RWPE2 (cell line): ENCODE data around the gene ABCB7.
"Not testable (repeated sequence)": the region's sequence is repeated elsewhere in the genome, so short reads cannot be mapped to it uniquely, and the experiment has no call there.

Experiments
- ATAC-seq: fragments of 200-7000 bp; cut with Tn5 transposase; 3 replicates; pipeline ENCODE4 v1.9.1; 2021; ENCODE audit warnings: low read depth
- DNase-seq: peaks from one replicate; pipeline ENCODE4 v3.0.0-alpha.2; 2020; ENCODE audit warnings: low spot score
- H3K27ac ChIP-seq: fragments of 450-650 bp; 2 replicates; pipeline ENCODE4 v1.5.1; 2017; ENCODE audit warnings: mild to moderate bottlenecking; ENCODE audit not compliant: poor library complexity, severe bottlenecking
- H3K27me3 ChIP-seq: fragments of 250-450 bp; sonication (Bioruptor Pico); 2 replicates; pipeline ENCODE4 v1.5.1; 2021; ENCODE audit warnings: mild to moderate bottlenecking, moderate library complexity; ENCODE audit not compliant: insufficient read depth, poor library complexity, severe bottlenecking
- H3K36me3 ChIP-seq: fragments of 250-450 bp; sonication (Bioruptor Pico); 2 replicates; pipeline ENCODE4 v1.5.1; 2020; ENCODE audit warnings: low read depth, mild to moderate bottlenecking, moderate library complexity
- H3K4me1 ChIP-seq: fragments of 250-450 bp; sonication (Bioruptor Pico); 2 replicates; pipeline ENCODE4 v1.5.1; 2021; ENCODE audit warnings: mild to moderate bottlenecking, moderate library complexity; ENCODE audit not compliant: insufficient read depth, poor library complexity, severe bottlenecking
- H3K4me3 ChIP-seq: fragments of 250-450 bp; sonication (Bioruptor Pico); 2 replicates; pipeline ENCODE4 v1.5.1; 2021; ENCODE audit warnings: mild to moderate bottlenecking, moderate library complexity; ENCODE audit not compliant: severe bottlenecking
- H3K9me3 ChIP-seq: fragments of 250-450 bp; sonication (Bioruptor Pico); 2 replicates; pipeline ENCODE4 v1.5.1; 2021; ENCODE audit warnings: mild to moderate bottlenecking, moderate library complexity; ENCODE audit not compliant: severe bottlenecking
- TF ChIP-seq, protein P1 (sequence below): fragments of 450-650 bp; IDR thresholded peaks from one replicate; pipeline ENCODE4 v1.5.1; 2017; ENCODE audit warnings: mild to moderate bottlenecking, moderate library complexity; ENCODE audit not compliant: poor library complexity, severe bottlenecking

ABCB7 gene

DNA sequence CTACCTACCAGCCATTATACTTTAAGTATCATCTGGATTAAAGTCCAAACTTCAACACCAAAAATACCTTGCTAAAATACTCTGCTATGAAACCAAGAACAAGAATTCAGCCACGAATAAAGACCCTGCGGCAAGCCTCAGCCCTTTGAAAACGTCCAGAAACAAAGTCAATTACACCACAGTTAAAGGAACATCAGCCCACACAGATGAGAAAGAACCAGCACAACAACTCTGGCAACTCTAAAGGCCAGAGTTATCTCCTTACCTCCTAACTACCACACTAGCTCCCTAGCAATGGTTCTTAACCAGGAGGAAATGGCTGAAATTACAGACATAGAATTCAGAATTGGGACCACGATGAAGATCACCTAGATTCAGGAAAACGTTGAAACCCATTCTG, 23.4 kb downstream of the ABCB7 start:
- TF ChIP-seq, protein P1, sequence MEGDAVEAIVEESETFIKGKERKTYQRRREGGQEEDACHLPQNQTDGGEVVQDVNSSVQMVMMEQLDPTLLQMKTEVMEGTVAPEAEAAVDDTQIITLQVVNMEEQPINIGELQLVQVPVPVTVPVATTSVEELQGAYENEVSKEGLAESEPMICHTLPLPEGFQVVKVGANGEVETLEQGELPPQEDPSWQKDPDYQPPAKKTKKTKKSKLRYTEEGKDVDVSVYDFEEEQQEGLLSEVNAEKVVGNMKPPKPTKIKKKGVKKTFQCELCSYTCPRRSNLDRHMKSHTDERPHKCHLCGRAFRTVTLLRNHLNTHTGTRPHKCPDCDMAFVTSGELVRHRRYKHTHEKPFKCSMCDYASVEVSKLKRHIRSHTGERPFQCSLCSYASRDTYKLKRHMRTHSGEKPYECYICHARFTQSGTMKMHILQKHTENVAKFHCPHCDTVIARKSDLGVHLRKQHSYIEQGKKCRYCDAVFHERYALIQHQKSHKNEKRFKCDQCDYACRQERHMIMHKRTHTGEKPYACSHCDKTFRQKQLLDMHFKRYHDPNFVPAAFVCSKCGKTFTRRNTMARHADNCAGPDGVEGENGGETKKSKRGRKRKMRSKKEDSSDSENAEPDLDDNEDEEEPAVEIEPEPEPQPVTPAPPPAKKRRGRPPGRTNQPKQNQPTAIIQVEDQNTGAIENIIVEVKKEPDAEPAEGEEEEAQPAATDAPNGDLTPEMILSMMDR: no peak
- Histone ChIP-seq H3K4me1 (no peaks in the 10 kb centered on the region), H3K4me3 (no peak overlapping the region), H3K36me3 (no peaks in the 10 kb centered on the region), H3K9me3 (no peaks in the 10 kb centered on the region), H3K27ac (no peak overlapping the region), H3K27me3 (no peaks in the 10 kb centered on the region)
- no peak for ATAC-seq
- DNase-seq: no peak

DNA sequence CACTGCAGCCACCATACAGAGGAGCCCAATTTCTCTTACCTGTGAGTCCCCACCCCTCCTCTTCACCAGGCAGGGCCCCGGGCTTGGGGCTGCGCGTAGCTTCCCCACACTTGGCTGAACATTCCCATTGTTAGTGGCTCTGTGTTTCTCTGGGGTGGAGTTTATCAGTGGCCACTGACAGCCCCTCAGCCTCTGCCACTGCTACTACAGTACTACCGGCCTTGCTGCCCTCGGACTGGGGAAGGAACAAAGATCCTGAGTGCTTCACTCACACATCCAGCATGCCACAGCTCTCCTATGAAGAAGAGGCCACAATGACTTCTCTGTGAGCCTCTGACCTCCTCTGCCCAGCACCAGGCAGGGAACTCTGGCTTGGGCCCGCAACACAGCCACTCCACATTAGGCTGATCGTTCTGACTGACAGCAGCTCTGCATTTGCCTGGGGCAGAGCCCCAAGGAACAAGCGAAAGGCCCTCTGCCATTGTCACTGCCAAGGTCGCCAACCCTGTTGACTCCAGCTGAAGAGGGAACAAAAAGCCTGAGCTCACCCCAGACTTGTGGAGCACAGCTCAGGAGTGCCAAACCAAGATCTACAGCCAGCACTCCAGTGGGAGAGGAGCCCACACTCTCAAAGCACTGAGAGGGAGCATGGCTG, 24.0 kb downstream of the ABCB7 start:
- TF ChIP-seq, protein P1: no peak
- Histone ChIP-seq H3K27me3 (no peaks in the 10 kb centered on the region), H3K27ac (no peak overlapping the region)

DNA sequence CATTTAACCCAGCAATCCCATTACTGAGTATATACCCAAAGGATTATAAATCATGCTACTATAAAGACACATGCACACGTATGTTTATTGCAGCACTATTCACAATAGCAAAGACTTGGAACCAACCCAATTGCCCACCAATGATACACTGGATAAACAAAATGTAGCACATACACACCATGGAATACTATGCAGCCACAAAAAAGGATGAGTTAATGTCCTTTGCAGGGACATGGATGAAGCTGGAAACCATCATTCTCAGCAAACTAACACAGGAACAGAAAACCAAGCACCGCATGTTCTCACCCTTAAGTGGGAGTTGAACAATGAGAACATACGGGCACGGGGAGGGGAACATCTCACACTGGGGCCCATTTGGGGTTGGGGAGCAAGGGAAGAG, 27.0 kb downstream of the ABCB7 start:
- H3K36me3 ChIP-seq, H3K27me3 ChIP-seq, DNase-seq, ATAC-seq, H3K4me3 ChIP-seq, H3K4me1 ChIP-seq, H3K9me3 ChIP-seq, H3K27ac ChIP-seq: not testable (repeated sequence)

More for the DNA sequence above, 24.0 kb downstream of the ABCB7 start:
- ATAC-seq: no peak
- H3K9me3 ChIP-seq: no peaks in the 10 kb centered on the region
- H3K36me3 ChIP-seq: no peaks in the 10 kb centered on the region
- H3K4me3 ChIP-seq: no peak overlapping the region
- DNase-seq: no peak
- no peaks in the 10 kb centered on the region for H3K4me1 ChIP-seq

DNA sequence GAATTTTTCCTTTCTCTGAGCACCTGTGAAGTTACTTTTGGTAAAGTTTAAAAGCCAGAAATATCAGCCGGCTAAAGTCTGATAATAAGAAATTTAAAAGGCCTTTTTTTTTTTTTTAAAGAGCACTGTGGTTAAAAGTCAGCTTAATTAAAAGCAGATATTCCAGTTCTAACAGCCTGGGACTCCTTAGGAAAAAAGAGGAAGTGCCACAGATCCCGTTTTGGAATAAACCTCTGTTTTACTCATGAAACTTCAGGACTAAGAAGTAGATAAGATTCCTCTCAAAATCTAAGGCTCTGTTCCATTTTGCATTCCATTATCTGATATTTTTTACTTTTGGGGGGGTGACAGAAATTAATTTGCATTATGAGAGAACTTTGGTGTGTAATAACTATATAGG, 37.8 kb downstream of the ABCB7 start:
- TF ChIP-seq, protein P1: no peak
- H3K27me3 ChIP-seq: no peaks in the 10 kb centered on the region
- no peak for ATAC-seq

DNA sequence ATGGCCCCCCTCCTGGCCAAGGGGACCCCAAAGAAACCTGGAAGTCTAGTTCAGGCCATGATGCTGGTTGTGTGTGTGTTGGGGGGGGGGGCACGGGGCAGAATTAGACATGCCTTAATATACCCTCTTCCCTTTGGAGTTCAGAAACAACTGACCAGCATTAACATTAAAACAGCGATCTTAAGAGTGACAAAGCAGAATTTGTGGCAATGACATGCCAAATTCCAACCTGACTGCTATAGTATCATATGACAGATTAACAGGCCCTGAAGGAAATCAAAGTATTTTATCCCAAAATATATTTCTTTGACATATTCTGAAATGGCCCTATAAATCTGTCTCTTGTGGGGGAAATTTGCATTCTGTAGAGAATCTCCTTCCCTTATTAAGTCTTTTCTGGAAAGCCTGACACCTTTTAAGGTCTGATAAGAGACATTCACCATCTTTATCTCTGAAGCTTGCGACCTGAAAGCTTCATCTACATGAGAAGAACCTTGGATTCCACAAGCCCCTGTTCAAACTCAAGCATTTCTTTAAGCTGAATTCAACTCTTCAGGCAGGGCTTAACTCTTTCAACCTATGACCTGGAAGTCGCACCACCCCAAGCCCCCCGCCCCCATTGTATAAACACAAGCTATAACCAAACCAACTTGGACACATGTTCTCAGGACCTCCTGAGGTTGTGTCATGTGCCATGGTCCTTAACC, 40.2 kb downstream of the ABCB7 start:
- Histone ChIP-seq H3K4me1 (no peaks in the 10 kb centered on the region), H3K4me3 (no peak overlapping the region), H3K36me3 (no peaks in the 10 kb centered on the region), H3K9me3 (no peaks in the 10 kb centered on the region), H3K27me3 (no peaks in the 10 kb centered on the region), H3K27ac (no peak overlapping the region)
- TF ChIP-seq, protein P1: no peak
- ATAC-seq (no peak), DNase-seq (no peak)

More for the DNA sequence above, 37.8 kb downstream of the ABCB7 start:
- Histone ChIP-seq H3K9me3 (no peaks in the 10 kb centered on the region), H3K4me3 (no peak overlapping the region), H3K4me1 (no peaks in the 10 kb centered on the region), H3K36me3 (no peaks in the 10 kb centered on the region), H3K27ac (no peak overlapping the region)
- DNase-seq: no peak
